WERI-Rb-1 (cell line): ENCODE measurements around the gene TMUB1.

Source experiments
- DNase-seq: peaks from one replicate; pipeline ENCODE4 v3.0.0-alpha.2; 2020
- H3K27ac ChIP-seq: fragments of 250-450 bp; sonication (Bioruptor Pico); 2 replicates; pipeline ENCODE4 v1.5.1; 2020; ENCODE audit warnings: mild to moderate bottlenecking, moderate library complexity
- H3K27me3 ChIP-seq: fragments of 250-450 bp; sonication (Bioruptor Pico); 2 replicates; pipeline ENCODE4 v1.5.1; 2021; ENCODE audit warnings: mild to moderate bottlenecking, low read depth, moderate library complexity; ENCODE audit not compliant: insufficient read depth, severe bottlenecking
- H3K36me3 ChIP-seq: fragments of 250-450 bp; sonication (Bioruptor Pico); 2 replicates; pipeline ENCODE4 v1.5.1; 2020; ENCODE audit warnings: mild to moderate bottlenecking, moderate library complexity
- H3K4me3 ChIP-seq: 2 replicates; pipeline ENCODE4 v1.5.1; 2011; ENCODE audit warnings: low read depth, mild to moderate bottlenecking, control low read depth, low read length
- H3K9me3 ChIP-seq: fragments of 250-450 bp; sonication (Bioruptor Pico); 2 replicates; pipeline ENCODE4 v1.5.1; 2021; ENCODE audit warnings: mild to moderate bottlenecking, moderate library complexity; ENCODE audit not compliant: severe bottlenecking
- CTCF ChIP-seq: IDR thresholded peaks from 2 replicates; pipeline ENCODE4 v1.5.1; 2011; ENCODE audit warnings: low read depth, mild to moderate bottlenecking, control low read depth, inconsistent platforms, low read length

The TMUB1 gene

GRCh38 chr7:151102991-151103390 lies 19.7 kb upstream of the TMUB1 start:
- Histone ChIP-seq H3K4me3 (no peak overlapping the region), H3K9me3 (no peaks in the 10 kb centered on the region), H3K27me3 (no peaks in the 10 kb centered on the region), H3K27ac (no peak overlapping the region), H3K36me3 (peaks cover 29% of the 10 kb centered on the region)
- TF ChIP-seq CTCF = no peak
- DNase-seq = no peak

- no peak overlapping the region for H3K27ac ChIP-seq
- no peaks in the 10 kb centered on the region for H3K27me3 ChIP-seq
- H3K4me3 ChIP-seq = no peak overlapping the region
- no peaks in the 10 kb centered on the region for H3K9me3 ChIP-seq
- peaks cover 35% of the 10 kb centered on the region for H3K36me3 ChIP-seq
- TF ChIP-seq CTCF = no peak
- no peak for DNase-seq
Measured at GRCh38 chr7:151101621-151102396, 18.5 kb upstream of the TMUB1 start.

- TF ChIP-seq CTCF = no peak
- Histone ChIP-seq H3K36me3 (peaks cover 39% of the 10 kb centered on the region), H3K9me3 (no peaks in the 10 kb centered on the region), H3K27me3 (no peaks in the 10 kb centered on the region), H3K4me3 (no peak overlapping the region), H3K27ac (no peak overlapping the region)
- no peak for DNase-seq
Measured at GRCh38 chr7:151100921-151101320, 17.6 kb upstream of the TMUB1 start.

- DNase-seq = no peak
- no peak for TF ChIP-seq CTCF
- H3K27me3 ChIP-seq = no peaks in the 10 kb centered on the region
- no peak overlapping the region for H3K27ac ChIP-seq
- peaks cover 36% of the 10 kb centered on the region for H3K36me3 ChIP-seq
- H3K9me3 ChIP-seq = no peaks in the 10 kb centered on the region
- no peak overlapping the region for H3K4me3 ChIP-seq
Measured at GRCh38 chr7:151099486-151100211, 16.4 kb upstream of the TMUB1 start.

GRCh38 chr7:151095828-151096475 lies 12.7 kb upstream of the TMUB1 start:
- H3K27me3 ChIP-seq = no peaks in the 10 kb centered on the region
- no peak overlapping the region for H3K27ac ChIP-seq
- no peak for DNase-seq
- TF ChIP-seq CTCF = no peak
- no peaks in the 10 kb centered on the region for H3K9me3 ChIP-seq
- no peak overlapping the region for H3K4me3 ChIP-seq
- peaks cover 52% of the 10 kb centered on the region for H3K36me3 ChIP-seq
